ENCODE results near the gene CNTNAP2. TPM values are rescaled to one million over a fixed set of nuclear protein-coding genes. Genes with fewer than 3 reads are reported as not detected.

CNTNAP2 gene
- total RNA-seq, 2 experiments from 2014 or later: 0.28 TPM; not detected in 1

- no peak overlapping the region for H3K4me2 ChIP-seq (ENCODE audit: low read length)
- intact Hi-C loops (cut with micrococcal nuclease; ENCODE audit: unreplicated experiment): loop anchor here (5.0 kb wide), 1 partner anchor 832 kb away; no protein-coding TSS in a partner anchor
- ChIA-PET POLR2A (interaction anchor here (0.6 kb wide), 2 partner anchors 36 to 651 kb away, joined by 4 to 6 read pairs; no protein-coding TSS in a partner anchor), CTCF (ENCODE audit: unreplicated experiment) (interaction anchor here (0.6 kb wide), 1 partner anchor 1816 kb away, joined by 4 read pairs; no protein-coding TSS in a partner anchor)
- BruUV-seq (replicated peaks): no TSS peak
- no peak for DNase-seq (ENCODE audit: low spot score)
- no peaks in the 10 kb centered on the region for H3K4me1 ChIP-seq (ENCODE audit: insufficient read depth, low read length, poor library complexity, severe bottlenecking)
- H3K79me2 ChIP-seq (ENCODE audit: insufficient read depth, low read depth, low read length): no peaks in the 10 kb centered on the region
- no peaks in the 10 kb centered on the region for H3K9me3 ChIP-seq (ENCODE audit: low read length)
- no peaks in the 10 kb centered on the region for H4K20me1 ChIP-seq (ENCODE audit: insufficient read depth, low read length)
- TF ChIP-seq CTCF (conservative IDR thresholded peaks at IDR 0.05; ENCODE audit: low read length): no peak
- no peak for TF ChIP-seq EZH2phosphoT487 (IDR thresholded peaks at IDR 0.05; ENCODE audit: borderline replicate concordance, low read depth, low read length)
- no peak overlapping the region for H2AFZ ChIP-seq (ENCODE audit: low read length)
- no peaks in the 10 kb centered on the region for H3K36me3 ChIP-seq (ENCODE audit: insufficient read depth, low read length)
- H3K4me3 ChIP-seq (ENCODE audit: low read depth, low read length, poor library complexity, severe bottlenecking): no peak overlapping the region
- H3K9me2 ChIP-seq (ENCODE audit: insufficient read depth, low read length): no peaks in the 10 kb centered on the region
- H3K27ac ChIP-seq (ENCODE audit: low read depth, low read length, poor library complexity, severe bottlenecking): no peak overlapping the region
Observed at GRCh38 chr7:148079206-148080080, 1962.8 kb downstream of the CNTNAP2 start.

GRCh38 chr7:148083448-148083847, 1966.8 kb downstream of the CNTNAP2 start:
- no TSS peak for BruUV-seq (replicated peaks)
- CTCF ChIA-PET (ENCODE audit: unreplicated experiment): no interaction called here

More at GRCh38 chr7:148083448-148083847, 1966.8 kb downstream of the CNTNAP2 start:
- Histone ChIP-seq H3K27ac (ENCODE audit: low read depth, low read length, poor library complexity, severe bottlenecking) (no peak overlapping the region), H3K4me3 (ENCODE audit: low read depth, low read length, poor library complexity, severe bottlenecking) (no peak overlapping the region), H3K9me2 (ENCODE audit: insufficient read depth, low read length) (no peaks in the 10 kb centered on the region), H3K9me3 (ENCODE audit: low read length) (no peaks in the 10 kb centered on the region), H4K20me1 (ENCODE audit: insufficient read depth, low read length) (no peaks in the 10 kb centered on the region), H3K4me1 (ENCODE audit: insufficient read depth, low read length, poor library complexity, severe bottlenecking) (no peaks in the 10 kb centered on the region), H2AFZ (ENCODE audit: low read length) (no peak overlapping the region), H3K4me2 (ENCODE audit: low read length) (no peak overlapping the region), H3K79me2 (ENCODE audit: insufficient read depth, low read depth, low read length) (no peaks in the 10 kb centered on the region), H3K36me3 (ENCODE audit: insufficient read depth, low read length) (no peaks in the 10 kb centered on the region)
- no peak for TF ChIP-seq EZH2phosphoT487 (IDR thresholded peaks at IDR 0.05; ENCODE audit: borderline replicate concordance, low read depth, low read length)
- no peak for TF ChIP-seq CTCF (conservative IDR thresholded peaks at IDR 0.05; ENCODE audit: low read length)
- intact Hi-C loops (cut with micrococcal nuclease; ENCODE audit: unreplicated experiment): loop anchor here (5.0 kb wide), 1 partner anchor 836 kb away; no protein-coding TSS in a partner anchor
- POLR2A ChIA-PET: no interaction called here
- no peak for DNase-seq (ENCODE audit: low spot score)
